ENCODE data around the gene FMR1. TPM values are rescaled to one million over a fixed set of nuclear protein-coding genes. Genes with fewer than 3 reads are reported as not detected.

The FMR1 gene
- total RNA-seq, 2 experiments from 2014 or later, result 62.9 to 65.0 TPM

Other genes with a start within 250 kb of the FMR1 start
- gene FMR1NB, start 69.4 kb downstream of the FMR1 start, total RNA-seq, result not detected

Measured in activated naive CD8-positive, alpha-beta T cell treated with anti-CD3 and anti-CD28 coated beads, Interleukin-2, amount 10 ng/mL, durations not matched to agents 7 days and 5 days (primary cell).